HG03095 (cell line): ENCODE results near the gene ZNF189.
"Not testable (repeated sequence)": the region's sequence is repeated elsewhere in the genome, so short reads cannot be mapped to it uniquely, and the experiment has no call there.

Experiments
- ATAC-seq: cut with Tn5 transposase; IDR thresholded peaks from one replicate; pipeline ENCODE4 v1.9.1; 2021; ENCODE audit warnings: moderate library complexity; ENCODE audit not compliant: unreplicated experiment

The ZNF189 gene

DNA sequence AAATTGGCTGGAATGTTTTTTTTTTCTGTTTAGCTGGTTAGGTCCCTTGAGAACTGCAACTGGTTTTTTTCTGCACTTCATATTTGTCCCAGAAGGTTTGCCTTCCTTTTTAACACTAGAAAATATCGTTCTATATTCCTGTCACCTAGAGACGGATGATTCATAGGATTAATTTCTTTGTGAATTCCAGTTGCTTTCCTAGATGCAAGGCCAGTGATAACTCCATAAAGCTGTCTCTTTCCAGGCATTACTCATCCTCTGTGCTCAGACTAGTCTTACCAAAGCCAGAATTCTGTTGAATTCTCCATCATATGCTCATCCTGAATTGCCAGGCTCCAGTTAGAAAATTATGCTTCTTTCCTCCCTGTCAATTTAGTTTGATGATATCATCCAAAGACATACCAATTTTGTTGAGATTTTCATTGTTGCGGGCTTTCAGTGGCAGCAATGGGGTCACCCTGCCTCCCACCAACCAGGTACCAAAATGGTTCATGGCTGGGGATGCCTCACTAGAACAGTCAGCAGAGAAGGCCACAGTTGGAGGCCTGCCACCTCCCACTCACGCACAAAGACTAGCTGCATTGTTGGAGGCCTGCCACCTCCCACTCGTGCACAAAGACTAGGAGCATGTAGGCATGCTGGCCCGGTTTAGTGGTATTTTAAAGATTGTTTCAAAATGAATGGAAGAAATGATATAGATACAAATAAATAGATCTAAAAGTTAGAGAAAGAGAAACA is 22.4 kb upstream of the ZNF189 start:
- ATAC-seq, result no peak

DNA sequence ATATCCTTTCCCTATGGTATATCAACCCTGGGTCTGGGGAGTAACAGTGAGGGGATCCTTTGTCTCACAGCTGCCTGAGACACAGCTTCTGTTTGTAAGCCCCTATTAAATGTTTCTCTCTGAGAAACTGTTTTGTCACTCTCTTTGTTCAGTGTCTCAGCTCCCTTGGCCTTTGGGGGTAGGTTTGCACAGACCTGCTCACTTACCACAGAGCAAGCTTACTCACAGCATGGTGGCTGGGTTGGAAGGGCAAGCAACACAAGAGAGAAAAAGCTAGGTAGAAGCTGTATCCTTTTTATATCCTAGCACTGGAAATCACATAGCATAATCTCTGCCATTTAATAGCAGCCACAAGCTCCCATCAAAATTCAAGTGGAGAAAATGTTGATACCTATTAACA is 18.4 kb upstream of the ZNF189 start:
- no peak for ATAC-seq

DNA sequence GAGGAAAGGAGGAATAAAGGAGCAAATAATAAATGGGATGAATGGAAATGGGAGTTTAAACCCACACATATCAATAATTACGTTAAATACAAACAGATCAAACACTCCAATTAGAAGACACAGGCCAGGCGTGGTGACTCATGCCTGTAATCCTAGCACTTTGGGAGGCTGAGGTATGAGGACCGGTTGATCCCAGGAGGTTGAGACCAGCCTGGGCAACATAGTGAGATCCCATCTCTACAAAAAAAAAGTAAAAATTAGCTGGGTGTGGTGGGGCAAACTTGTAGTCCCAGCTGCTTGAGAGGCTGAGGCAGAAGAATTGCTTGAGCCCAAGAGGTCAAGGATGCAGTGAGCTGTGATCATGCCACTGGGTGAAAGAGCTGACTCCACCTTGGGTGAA is 17.5 kb upstream of the ZNF189 start:
- ATAC-seq, result no peak

DNA sequence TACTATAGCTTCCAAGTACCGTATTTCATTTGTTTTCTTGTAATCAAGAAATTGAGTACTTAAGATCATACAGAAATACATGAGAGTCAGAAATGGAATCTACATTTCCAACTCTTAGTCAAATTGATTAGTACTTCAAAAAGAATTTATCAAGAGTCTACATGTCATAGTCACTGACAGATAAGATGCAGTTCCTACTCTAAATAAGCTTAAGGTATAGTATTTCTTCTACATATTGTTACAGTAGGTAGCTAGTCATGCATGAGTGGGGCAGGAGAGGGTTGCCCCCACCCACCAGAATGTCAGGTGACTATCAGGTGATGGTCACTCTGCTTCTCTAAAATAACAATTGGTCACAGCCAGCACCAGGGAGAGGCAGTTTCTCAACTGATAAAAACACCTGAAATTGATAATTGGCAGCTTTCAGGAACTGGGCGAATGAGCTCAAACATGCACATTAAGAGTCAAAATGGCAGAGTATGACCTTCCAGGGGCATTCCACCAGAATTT is 16.8 kb upstream of the ZNF189 start:
- no peak for ATAC-seq

DNA sequence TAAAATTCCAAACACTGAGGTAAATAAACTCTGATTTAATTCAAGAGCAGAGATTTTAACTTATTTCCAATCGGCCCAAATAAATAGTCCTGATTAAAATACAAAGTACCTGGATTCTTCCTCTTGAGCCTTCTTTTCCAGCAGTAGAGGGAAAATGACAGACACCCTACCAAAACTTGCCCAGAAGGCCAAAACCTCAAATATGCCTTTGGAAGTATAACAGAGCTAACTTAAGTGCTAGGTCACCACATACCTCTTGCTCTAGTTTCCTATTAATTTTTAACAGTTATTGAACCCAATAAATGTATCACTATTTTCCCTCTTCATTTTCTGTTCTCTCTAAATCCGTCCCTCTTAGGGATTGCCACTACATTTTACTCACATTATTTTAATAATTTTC is 15.3 kb upstream of the ZNF189 start:
- ATAC-seq, result no peak

DNA sequence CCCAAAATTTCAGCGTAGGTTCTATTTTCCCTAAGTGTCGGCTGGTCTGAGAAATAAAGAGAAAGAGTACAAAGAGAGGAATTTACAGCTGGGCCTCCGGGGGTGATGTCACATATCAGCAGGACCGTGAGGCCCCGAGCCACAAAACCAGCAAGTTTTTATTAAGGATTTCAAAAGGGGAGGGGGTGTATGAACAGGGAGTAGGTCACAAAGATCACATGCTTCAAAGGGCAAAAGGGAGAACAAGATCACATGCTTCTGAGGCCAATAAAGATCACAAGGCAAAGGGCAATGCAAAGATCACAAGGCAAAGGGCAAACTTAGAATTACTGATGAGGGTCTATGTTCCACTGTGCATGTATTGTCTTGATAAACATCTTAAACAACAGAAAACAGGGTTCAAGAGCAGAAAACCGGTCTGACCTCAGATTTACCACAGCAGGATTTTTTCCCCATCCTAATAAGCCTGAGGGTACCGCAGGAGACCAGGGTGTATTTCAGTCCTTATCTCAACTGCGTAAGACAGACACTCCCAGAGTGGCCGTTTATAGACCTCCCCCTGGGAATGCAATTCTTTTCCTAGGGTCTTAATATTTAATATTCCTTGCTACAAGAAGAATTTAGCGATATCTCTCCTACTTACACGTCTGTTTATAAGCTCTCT is 13.6 kb upstream of the ZNF189 start, which contains the start of gene BAAT:
TSS of gene BAAT (minus strand) at position 134 of the 664 bp plus-strand sequence. CDS start 13,602 bp downstream, outside the sequence.
- ATAC-seq, result not testable (repeated sequence)

DNA sequence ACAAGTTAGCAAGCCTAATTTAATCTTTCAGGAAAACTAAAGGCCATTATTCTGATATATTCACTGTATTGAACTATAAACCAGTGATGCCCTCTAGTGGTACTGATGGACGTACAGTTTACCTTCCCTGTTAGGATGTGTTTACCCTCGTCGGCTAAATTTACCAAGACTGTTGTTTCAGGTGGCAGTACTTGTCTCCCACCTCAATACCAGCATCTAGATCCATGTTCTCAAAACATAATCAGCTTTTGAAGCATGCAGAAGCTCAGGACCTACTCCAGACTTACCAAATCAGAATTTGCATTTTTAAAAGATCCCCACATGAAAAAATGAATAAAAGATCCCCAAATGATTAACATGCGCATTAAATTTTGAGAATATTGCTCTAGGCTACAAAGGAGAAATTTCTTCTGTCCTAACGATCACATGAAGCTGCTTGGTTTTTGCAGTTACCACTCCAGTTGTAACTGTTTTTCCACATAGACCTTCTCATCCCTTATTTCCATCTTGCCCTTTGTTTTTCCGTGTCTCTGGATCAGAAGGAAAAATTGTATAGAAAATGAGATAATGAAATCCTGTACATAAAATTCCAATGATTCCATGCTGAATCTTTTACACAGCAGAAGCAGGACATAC is 10.7 kb upstream of the ZNF189 start:
- ATAC-seq, result no peak

DNA sequence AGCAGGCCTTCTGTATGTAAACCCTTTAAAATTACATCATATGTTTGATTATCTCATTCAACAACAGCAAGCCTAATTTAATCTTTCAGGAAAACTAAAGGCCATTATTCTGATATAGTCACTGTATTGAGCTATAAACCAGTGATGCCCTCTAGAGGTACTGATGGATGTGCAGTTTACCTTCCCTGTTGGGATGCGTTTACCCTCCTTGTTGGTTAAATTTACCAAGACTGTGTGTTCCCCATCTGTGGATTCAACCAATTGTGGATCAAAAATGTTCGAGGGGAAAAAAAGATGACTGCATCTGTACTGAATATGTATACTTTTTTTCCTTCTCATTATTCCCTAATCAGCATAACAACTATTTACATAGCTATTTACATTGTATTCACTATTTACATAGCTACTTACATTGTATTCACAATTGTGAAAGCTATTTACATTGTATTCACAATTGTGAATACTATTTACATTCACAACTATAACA is 10.1 kb upstream of the ZNF189 start:
- no peak for ATAC-seq

DNA sequence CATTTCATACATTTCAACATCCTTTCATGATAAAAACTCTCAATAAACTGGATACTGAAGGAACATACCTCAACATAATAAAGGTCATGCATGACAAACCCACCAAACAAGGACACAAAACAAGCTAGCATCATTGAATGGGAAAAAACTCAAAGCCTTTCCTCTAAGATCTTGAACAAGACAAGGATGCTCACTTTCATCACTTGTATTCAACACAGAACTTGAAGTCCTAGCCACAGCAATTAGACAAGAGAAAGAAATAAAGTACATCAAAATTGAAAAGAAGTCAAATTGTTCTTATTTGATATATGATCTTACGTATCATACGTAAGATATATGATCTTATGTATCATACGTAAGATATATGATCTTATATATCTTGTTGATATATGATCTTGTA is 5.5 kb upstream of the ZNF189 start:
- ATAC-seq, result no peak

DNA sequence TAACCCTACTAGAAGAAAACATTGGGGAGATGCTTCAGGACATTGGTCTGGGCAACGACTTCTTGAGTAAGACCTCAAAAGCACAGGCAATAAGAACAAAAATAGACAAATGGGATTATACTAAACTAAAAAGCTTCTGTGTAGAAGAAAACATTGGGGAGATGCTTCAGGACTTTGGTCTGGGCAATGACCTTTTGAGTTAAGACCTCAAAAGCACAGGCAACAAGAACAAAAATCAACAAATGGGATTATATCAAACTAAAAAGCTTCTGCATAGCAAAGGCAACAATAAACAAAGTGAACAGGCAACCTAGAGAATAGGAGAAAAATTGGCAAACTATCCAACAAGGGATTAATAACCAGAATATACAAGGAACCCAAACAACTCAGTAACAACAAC is 4.0 kb upstream of the ZNF189 start:
- ATAC-seq, result no peak

DNA sequence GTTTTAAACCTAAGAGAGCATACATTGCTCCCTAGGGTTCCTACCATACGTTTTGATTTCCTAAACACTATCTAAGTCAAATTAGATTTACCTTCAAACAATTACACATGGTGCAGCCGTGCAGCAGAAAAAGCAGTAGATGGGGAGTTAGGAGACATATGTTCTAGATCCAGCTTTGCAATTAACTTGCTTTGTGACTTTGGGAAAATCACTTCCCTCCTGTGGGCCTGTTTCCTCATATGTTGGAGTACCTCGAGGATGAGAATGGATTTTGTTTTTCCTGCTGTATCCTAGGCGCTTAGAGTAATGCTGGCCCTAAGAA is 944 bp upstream of the ZNF189 start:
- no peak for ATAC-seq

DNA sequence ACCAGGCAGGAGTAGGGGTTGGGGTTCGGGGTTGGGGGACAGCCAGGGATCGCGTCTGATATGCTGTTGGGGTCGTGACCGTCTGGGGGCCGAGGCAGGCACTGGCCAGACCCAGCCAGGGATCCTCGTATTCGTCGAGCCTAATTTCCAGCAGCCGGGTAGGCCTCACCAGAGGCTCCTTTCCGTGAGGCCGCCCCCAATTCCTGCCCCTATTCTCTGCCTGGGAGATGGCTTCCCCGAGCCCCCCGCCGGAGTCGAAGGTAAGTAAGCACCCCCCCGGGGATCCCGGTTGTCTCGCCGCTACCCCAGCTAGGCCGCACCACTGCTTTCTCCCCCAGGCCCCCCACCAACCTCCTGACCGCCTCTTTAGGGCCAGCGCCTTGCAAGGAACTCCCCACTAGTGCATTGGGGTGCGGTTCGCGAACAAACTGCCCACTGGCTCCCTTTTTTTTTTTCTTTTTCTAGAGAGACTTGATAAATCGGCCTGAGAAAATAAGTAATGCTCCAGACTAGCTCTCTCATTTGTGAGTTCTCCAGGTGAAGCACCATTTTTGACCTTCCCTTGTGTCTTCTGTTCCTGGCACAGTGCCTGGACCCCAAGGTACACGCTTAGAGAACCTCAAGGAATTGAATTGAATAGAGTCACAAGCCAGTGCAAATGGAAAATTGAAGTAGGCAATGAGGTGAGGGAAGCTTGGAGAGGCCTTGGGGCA is 435 bp downstream of the ZNF189 start:
- ATAC-seq, result peak; percentile 9

DNA sequence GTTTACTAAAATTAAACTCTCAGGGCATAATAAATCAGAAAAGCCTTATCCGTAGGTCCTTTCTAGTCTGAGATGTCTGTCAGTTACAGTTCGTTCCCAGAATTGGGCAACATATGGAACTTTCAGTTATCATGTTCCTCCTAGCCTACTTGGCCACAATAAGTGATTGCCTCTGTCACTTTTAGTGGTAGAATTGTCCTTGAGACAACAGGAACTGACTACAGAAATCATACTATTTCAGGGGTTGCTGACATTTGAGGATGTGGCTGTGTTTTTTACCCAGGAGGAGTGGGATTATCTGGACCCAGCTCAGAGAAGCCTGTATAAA is 956 bp downstream of the ZNF189 start:
- ATAC-seq, result no peak

DNA sequence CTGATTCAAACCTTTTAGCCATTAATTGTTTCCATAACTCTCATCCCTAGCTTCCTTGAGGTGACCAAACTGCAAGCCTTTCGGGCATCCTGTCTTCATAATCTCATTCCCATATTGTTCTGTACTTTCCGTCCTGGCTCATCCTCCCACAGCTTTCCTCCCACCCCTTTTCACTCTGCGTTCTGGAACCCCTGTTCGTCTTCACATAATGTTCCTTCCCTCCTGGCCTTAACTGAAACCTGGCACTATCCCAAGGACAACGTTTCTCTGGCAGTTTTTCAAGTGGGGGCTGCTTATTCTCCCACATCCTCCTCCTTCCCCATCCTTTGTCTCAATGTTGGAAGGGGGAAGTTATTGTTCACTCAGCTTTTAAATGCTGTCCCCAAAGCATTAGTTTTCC is 1.5 kb downstream of the ZNF189 start:
- no peak for ATAC-seq

DNA sequence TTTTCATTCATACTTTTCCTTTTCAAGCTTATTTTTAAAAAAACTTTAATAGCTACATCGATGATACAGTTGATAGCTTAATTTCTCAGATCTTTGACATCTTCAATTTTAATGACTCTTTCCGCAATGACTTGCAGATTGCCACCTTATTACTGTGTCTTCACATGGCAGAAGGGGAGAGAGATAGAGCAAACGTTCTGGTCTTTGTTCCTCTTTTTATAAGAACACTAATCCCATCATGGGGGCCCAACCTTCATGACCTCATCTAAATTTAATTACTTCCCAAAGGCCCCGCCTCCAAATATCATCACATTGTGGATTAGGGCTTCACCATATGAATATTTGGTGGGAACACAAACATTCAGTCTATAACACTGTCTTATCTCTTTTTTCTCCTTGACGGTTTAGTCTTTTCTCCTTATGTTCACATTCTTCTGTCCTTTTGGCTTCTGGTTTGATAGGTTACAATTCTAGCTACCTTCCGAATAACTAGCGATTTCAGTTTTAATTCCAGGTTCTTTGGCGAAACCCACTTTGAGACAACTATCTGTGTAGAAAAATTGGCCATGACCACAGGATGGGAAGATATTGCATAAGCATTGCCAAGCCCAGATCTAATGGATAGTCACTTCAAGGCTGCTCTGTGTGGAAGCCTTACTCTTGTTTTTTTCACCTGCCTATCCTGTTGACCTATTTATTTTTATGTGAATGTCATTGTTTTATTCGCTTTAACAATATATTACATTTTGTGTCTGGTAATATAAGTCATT is 5.0 kb downstream of the ZNF189 start:
- ATAC-seq, result no peak

DNA sequence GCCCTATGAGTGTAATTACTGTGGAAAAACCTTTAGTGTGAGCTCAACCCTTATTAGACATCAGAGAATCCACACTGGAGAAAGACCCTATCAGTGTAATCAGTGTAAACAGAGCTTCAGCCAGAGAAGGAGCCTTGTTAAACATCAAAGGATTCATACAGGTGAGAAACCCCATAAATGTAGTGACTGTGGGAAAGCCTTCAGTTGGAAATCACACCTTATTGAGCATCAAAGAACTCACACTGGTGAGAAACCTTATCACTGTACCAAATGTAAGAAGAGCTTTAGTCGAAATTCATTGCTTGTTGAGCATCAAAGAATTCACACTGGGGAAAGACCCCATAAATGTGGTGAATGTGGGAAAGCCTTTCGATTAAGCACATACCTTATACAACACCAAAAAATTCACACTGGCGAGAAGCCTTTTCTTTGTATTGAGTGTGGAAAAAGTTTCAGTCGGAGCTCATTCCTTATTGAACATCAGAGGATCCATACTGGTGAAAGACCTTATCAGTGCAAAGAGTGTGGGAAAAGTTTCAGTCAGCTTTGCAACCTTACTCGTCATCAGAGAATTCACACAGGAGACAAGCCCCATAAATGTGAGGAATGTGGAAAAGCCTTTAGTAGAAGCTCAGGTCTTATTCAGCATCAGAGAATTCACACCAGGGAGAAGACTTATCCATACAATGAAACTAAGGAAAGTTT is 9.9 kb downstream of the ZNF189 start:
- ATAC-seq, result no peak

DNA sequence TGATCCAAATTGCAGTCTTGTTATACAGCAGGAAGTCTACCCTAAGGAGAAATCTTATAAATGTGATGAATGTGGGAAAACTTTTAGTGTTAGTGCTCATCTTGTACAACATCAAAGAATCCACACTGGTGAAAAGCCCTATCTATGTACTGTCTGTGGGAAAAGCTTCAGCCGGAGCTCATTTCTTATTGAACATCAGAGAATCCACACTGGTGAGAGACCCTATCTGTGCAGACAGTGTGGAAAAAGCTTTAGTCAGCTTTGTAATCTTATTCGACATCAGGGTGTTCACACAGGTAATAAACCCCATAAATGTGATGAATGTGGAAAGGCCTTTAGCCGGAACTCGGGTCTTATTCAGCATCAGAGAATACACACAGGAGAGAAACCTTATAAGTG is 10.4 kb downstream of the ZNF189 start:
- ATAC-seq, result no peak

DNA sequence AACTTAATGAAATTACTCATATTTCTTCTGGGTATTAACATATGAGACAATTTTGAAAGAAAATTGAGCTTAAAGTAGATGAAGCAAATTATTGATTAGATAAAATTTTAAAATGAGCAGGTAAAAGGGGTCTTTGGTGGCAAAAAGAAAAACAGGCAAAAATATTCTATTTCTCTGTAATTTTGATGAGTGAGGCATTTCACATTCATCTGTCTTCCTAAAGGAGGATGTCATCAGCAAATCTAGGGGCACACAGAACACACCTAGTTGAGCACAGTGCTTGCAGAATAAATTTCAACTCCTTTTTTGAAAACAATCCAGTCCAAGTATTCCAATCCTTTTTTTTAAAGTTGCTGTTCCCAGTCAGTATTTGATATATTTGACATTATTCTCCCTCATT is 16.2 kb downstream of the ZNF189 start:
- no peak for ATAC-seq

DNA sequence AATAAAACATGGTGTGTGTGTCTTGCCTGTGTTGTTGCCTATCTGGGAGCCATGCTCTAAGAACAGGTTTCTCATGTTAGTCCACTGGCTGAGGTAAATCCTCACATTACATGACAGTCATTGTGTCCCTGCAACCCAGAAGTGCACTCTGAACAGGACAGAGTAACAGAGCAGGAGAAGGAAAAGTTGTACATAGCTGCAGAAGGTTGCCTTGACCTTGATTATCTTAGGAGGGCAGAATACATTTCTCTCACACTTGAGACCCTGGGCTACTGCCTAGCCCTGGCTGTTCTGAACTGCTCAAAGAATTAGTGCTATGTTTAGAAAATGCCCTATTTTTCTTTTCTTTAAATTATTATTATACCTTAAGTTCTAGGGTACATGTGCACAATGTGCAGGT is 16.9 kb downstream of the ZNF189 start:
- ATAC-seq, result no peak

DNA sequence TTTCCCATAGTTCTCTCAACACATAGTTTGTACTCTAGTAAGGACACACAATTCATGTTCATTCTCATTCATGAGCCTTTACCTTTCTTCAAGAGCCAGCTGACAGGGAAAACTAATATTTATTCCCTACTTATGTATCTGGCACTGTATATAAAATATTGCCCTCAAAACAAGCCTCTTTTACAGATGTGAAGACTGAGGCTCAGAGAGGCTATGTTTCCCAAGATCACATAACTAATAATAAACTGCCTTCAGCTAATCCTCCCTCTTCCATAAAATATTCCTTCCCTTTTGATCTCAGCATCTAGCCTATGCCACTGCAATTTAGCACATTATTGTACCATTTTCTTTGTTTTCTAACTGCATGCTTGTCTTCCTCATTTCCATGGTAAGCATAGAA is 18.7 kb downstream of the ZNF189 start:
- ATAC-seq, result no peak
